ENCODE measurements around the gene RGS19. TPM values are rescaled to one million over a fixed set of nuclear protein-coding genes. Genes with fewer than 3 reads are reported as not detected.

RGS19 gene
- total RNA-seq, 6 experiments from 2014 or later: 2.6 to 10.9 (median 5.7) TPM

DNA sequence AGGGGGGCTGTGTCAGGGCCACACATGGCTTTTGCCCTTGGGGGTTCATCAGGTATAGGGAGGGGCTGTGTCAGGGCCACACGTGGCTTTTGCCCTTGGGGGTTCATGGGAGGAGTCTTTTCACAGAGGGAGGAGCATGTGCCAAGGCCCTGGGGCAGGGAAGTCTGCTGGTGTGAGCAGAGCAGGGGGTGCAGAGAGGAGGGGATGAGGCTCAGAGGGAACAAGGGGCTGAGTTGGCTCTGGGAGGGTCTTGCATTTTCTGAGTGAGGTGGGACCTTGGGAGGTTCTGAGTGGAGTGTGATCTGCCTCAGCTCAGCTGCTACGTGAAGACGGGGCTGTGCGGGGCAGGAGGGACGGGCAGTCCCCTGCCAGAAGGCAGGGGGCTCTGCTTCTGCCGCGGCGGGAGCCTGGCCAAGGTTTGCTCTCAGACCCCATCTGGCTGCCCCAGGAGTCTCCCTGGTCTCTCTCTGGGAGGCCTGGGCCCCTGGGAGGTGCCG lies 23.9 kb downstream of the RGS19 start:
- intact Hi-C loops (cut with DNase I): no loop called here
- WGBS (ENCODE audit: insufficient coverage, low coverage, low lambda C conversion rate, missing lambda C conversion rate): 0% methylated on average over 1 of the region's 9 CpGs
- H3K36me3 ChIP-seq: no peaks in the 10 kb centered on the region
- ATAC-seq (no peak), DNase-seq (no peak)
- H3K4me3 ChIP-seq: no peak overlapping the region
- no peak for TF ChIP-seq POLR2A (IDR thresholded peaks at IDR 0.05)
- TF ChIP-seq, protein P1, sequence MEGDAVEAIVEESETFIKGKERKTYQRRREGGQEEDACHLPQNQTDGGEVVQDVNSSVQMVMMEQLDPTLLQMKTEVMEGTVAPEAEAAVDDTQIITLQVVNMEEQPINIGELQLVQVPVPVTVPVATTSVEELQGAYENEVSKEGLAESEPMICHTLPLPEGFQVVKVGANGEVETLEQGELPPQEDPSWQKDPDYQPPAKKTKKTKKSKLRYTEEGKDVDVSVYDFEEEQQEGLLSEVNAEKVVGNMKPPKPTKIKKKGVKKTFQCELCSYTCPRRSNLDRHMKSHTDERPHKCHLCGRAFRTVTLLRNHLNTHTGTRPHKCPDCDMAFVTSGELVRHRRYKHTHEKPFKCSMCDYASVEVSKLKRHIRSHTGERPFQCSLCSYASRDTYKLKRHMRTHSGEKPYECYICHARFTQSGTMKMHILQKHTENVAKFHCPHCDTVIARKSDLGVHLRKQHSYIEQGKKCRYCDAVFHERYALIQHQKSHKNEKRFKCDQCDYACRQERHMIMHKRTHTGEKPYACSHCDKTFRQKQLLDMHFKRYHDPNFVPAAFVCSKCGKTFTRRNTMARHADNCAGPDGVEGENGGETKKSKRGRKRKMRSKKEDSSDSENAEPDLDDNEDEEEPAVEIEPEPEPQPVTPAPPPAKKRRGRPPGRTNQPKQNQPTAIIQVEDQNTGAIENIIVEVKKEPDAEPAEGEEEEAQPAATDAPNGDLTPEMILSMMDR (IDR thresholded peaks at IDR 0.05): no peak
- H3K27me3 ChIP-seq: no peaks in the 10 kb centered on the region
- H3K4me1 ChIP-seq: no peaks in the 10 kb centered on the region
- peak overlapping the region in 2 of 3 donors; percentile 32 to 54 for H3K27ac ChIP-seq
- H3K9me3 ChIP-seq: no peaks in the 10 kb centered on the region

DNA sequence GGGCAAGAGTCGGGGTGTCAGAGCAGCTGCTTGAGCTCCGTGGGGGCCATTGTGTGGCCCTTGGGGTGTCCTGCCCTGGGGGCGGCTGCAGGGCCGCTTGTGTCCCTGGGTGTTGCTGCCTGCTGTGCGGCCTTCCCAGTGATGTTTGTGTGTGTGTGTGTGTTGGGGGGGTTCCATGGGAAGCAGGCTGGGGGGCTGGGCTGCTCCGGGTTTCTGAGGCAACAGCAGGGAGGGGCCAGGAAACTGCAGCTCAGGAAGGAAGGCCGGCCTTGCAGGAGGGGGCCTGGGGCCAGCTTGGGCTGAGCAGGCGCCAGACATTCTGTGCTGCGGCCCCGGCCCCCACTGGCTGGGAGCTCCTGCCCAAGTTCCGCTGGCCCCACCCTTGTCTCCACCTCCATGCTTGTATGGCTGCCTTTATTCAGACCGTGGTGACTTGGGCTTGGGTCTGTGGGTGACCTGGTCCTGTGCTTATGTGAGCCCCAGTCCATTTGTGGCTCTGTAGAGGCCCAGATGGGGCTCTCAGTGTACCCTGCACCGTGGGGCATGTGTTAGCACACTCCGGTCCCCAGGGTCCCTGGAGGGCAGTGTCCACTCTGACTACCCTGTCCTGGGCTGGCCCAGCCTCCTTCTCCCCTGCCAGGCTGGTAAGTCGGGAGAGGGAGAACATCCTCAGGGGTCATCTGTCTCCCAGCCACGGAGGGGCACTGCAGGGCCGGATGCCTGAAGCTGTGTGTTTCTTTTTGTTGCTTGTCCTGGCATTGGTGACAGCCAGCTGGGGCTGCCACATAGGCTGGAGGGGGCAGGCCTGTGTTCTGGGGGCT lies 25.3 kb downstream of the RGS19 start:
- intact Hi-C loops (cut with DNase I): no loop called here
- Histone ChIP-seq H3K9me3 (no peaks in the 10 kb centered on the region), H3K27me3 (no peaks in the 10 kb centered on the region), H3K36me3 (no peaks in the 10 kb centered on the region), H3K4me1 (no peaks in the 10 kb centered on the region), H3K27ac (peak overlapping the region in 2 of 3 donors; percentile 8 to 54), H3K4me3 (no peak overlapping the region)
- TF ChIP-seq POLR2A (IDR thresholded peaks at IDR 0.05): no peak
- TF ChIP-seq, protein P1 (IDR thresholded peaks at IDR 0.05): peak in 1 of 4 donors; percentile 4
- DNase-seq (peak in 1 of 3 donors; percentile 78), ATAC-seq (peak; percentile 42 to 57 (median 48))
- WGBS (ENCODE audit: insufficient coverage, low coverage, low lambda C conversion rate, missing lambda C conversion rate): 21% methylated on average over 3 of the region's 17 CpGs

DNA sequence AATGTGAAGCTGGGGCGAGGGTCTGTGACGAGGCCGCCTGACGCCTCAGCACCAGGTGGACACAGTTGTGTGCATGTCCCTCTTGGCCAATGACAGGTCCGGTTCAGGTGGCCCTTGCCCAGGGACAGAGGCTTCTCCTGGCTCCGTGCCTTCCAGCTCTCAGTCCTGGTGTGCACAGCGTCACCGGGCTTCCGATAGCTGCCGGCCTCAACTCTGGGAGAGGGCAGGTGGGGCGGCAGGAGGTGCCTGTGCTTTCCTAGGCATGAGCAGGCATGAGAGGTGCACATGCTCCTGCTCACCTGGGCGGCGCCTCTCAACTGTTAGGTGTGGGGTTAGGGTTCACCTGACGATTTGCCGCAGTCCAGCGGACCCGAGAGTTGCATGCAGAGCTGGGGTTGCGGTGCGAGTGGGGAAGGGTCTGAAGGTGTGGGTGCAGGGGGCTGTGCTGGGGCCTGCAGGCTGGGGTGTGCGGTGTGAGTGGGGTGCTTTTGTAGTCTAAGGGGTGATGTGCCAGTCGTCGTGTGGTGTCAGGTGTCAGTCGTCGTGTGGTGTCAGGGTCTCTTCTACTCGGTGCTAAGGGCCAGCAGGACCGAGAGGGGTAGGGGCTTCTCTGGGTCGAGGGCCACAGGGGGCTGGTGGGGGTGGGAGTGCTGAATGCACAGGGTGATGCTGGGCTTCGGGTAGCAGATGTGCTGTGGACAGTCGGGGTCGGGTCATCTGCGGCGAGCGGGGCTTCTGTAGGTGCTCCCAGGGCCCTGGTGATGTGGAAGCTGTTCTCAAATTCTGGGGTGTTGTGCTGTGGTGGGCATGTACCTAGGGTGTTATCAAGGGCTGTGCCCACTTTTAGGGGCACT lies 26.1 kb downstream of the RGS19 start:
- intact Hi-C loops (cut with DNase I): no loop called here
- ATAC-seq (no peak), DNase-seq (no peak)
- Histone ChIP-seq H3K4me3 (no peak overlapping the region), H3K36me3 (no peaks in the 10 kb centered on the region), H3K9me3 (no peaks in the 10 kb centered on the region), H3K27me3 (no peaks in the 10 kb centered on the region), H3K27ac (no peak overlapping the region), H3K4me1 (no peaks in the 10 kb centered on the region)
- no peak for TF ChIP-seq POLR2A (IDR thresholded peaks at IDR 0.05)
- TF ChIP-seq, protein P1 (IDR thresholded peaks at IDR 0.05): no peak
- WGBS (ENCODE audit: insufficient coverage, low coverage, low lambda C conversion rate, missing lambda C conversion rate): no CpG with 5 or more reads among the region's 33 CpGs

DNA sequence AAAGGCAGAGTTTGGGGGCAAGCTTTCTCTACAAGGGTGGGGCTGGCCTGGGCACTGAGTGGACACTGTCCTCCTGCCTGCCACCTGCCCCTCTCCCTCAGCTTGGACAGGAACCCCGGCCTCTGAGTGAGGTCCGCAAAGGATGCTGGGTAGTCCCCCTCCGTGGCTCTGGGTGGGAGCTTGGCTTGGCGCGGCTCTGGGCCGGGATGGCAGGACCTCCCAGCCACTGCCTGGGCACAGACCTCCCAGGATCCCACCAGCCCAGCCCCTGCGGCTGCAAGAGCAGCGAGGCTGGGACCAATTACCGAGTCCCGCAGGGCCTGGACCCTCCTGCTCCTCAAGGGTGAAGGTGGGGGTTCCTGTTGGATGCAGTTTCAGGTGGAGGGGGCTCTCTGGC lies 27.0 kb downstream of the RGS19 start:
- no CpG with 5 or more reads among the region's 10 CpGs for WGBS (ENCODE audit: insufficient coverage, low coverage, low lambda C conversion rate, missing lambda C conversion rate)
- no peaks in the 10 kb centered on the region for H3K27me3 ChIP-seq
- no peak for DNase-seq
- peak overlapping the region in 2 of 3 donors; percentile 10 to 43 for H3K27ac ChIP-seq
- H3K36me3 ChIP-seq: no peaks in the 10 kb centered on the region
- H3K4me1 ChIP-seq: no peaks in the 10 kb centered on the region
- intact Hi-C loops (cut with DNase I): no loop called here
- TF ChIP-seq POLR2A (IDR thresholded peaks at IDR 0.05): no peak
- TF ChIP-seq, protein P1 (IDR thresholded peaks at IDR 0.05): no peak
- no peak for ATAC-seq
- H3K9me3 ChIP-seq: no peaks in the 10 kb centered on the region
- H3K4me3 ChIP-seq: no peak overlapping the region
